SJSA1 (cell line): ENCODE results near the gene LILRB1. TPM values are rescaled to one million over a fixed set of nuclear protein-coding genes. Genes with fewer than 3 reads are reported as not detected.
"Not testable (repeated sequence)": the region's sequence is repeated elsewhere in the genome, so short reads cannot be mapped to it uniquely, and the experiment has no call there.

Experiments
- DNase-seq, 2 experiments: peaks; one replicate each; pipeline ENCODE4 v3.0.0-alpha.2; 2015 to 2020; ENCODE audit warnings: low spot score in 2 of 2, low read depth in 1 of 2
- H3K27ac ChIP-seq: fragments of 250-450 bp; sonication (Bioruptor Pico); 2 replicates; pipeline ENCODE4 v1.5.1; 2020; ENCODE audit warnings: mild to moderate bottlenecking, moderate library complexity
- H3K27me3 ChIP-seq: fragments of 250-450 bp; sonication (Bioruptor Pico); replicated peaks from 2 replicates; pipeline ENCODE4 v1.5.1; 2020; ENCODE audit warnings: mild to moderate bottlenecking, moderate library complexity
- H3K36me3 ChIP-seq: fragments of 250-450 bp; sonication (Bioruptor Pico); 2 replicates; pipeline ENCODE4 v1.5.1; 2020; ENCODE audit warnings: mild to moderate bottlenecking
- H3K4me1 ChIP-seq: fragments of 250-450 bp; sonication (Bioruptor Pico); replicated peaks from 2 replicates; pipeline ENCODE4 v1.6.1; 2021; ENCODE audit warnings: mild to moderate bottlenecking
- H3K4me3 ChIP-seq: fragments of 250-450 bp; sonication (Bioruptor Pico); 2 replicates; pipeline ENCODE4 v1.5.1; 2020; ENCODE audit warnings: mild to moderate bottlenecking
- H3K9me3 ChIP-seq: fragments of 250-450 bp; sonication (Bioruptor Pico); replicated peaks from 2 replicates; pipeline ENCODE4 v1.5.1; 2020; ENCODE audit warnings: mild to moderate bottlenecking
- total RNA-seq: library from RNA; depleted of rRNA; stranded (reverse); fragments of >200 nt; shearing (Covaris generic); gene quantifications from 2 replicates; pipeline ENCODE4 v1.2.3, GENCODE V29; 2014

LILRB1 gene
- total RNA-seq, 1 experiment from 2014 or later, result not detected

GRCh38 chr19:54609356-54609791 is 20.9 kb upstream of the LILRB1 start:
- no peak for DNase-seq
- Histone ChIP-seq H3K4me1 (no peaks in the 10 kb centered on the region), H3K4me3 (no peak overlapping the region), H3K9me3 (no peaks in the 10 kb centered on the region), H3K27me3 (no peaks in the 10 kb centered on the region), H3K27ac (no peak overlapping the region), H3K36me3 (no peaks in the 10 kb centered on the region)

DNA sequence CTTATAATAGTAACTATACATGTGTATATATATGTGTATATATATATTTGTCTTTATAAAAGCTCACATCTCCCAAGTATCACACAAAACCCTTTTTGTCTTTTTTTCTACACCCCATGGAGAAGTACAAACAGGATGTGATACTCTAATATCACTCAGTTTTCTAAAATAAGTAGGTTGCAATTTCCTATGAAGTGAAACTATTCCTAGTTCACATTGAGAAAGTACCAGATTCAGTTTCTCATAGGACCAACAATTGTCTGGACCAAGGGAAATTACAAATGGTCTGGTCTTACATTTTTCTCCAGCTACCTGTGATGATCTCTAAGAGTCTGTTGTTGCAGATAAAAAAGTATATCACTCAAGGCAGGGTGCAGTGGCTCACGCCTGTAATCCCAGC is 17.9 kb upstream of the LILRB1 start:
- H3K27me3 ChIP-seq, result no peaks in the 10 kb centered on the region
- H3K9me3 ChIP-seq, result no peaks in the 10 kb centered on the region
- no peak overlapping the region for H3K27ac ChIP-seq
- DNase-seq, result no peak
- no peaks in the 10 kb centered on the region for H3K36me3 ChIP-seq
- H3K4me1 ChIP-seq, result no peaks in the 10 kb centered on the region
- no peak overlapping the region for H3K4me3 ChIP-seq

- DNase-seq, result no peak
- H3K9me3 ChIP-seq, result no peaks in the 10 kb centered on the region
- H3K36me3 ChIP-seq, result no peaks in the 10 kb centered on the region
- peaks cover 3% of the 10 kb centered on the region; the same call in 1 of the 2 replicates for H3K27me3 ChIP-seq
- no peaks in the 10 kb centered on the region for H3K4me1 ChIP-seq
- no peak overlapping the region for H3K27ac ChIP-seq
- no peak overlapping the region for H3K4me3 ChIP-seq
These were observed 15.6 kb upstream of the LILRB1 start for GRCh38 chr19:54614726-54615125.

GRCh38 chr19:54616057-54616456 is 14.2 kb upstream of the LILRB1 start:
- Histone ChIP-seq H3K36me3 (no peaks in the 10 kb centered on the region), H3K27me3 (peaks cover 3% of the 10 kb centered on the region; the same call in 1 of the 2 replicates)

GRCh38 chr19:54616821-54617560 is 13.3 kb upstream of the LILRB1 start:
- Histone ChIP-seq H3K36me3 (no peaks in the 10 kb centered on the region), H3K27ac (no peak overlapping the region), H3K9me3 (no peaks in the 10 kb centered on the region), H3K27me3 (peaks cover 3% of the 10 kb centered on the region; the same call in 1 of the 2 replicates), H3K4me1 (no peaks in the 10 kb centered on the region), H3K4me3 (no peak overlapping the region)
- DNase-seq, result no peak

More at GRCh38 chr19:54616057-54616456, 14.2 kb upstream of the LILRB1 start:
- Histone ChIP-seq H3K4me1 (no peaks in the 10 kb centered on the region), H3K4me3 (no peak overlapping the region), H3K9me3 (no peaks in the 10 kb centered on the region), H3K27ac (no peak overlapping the region)
- no peak for DNase-seq

DNA sequence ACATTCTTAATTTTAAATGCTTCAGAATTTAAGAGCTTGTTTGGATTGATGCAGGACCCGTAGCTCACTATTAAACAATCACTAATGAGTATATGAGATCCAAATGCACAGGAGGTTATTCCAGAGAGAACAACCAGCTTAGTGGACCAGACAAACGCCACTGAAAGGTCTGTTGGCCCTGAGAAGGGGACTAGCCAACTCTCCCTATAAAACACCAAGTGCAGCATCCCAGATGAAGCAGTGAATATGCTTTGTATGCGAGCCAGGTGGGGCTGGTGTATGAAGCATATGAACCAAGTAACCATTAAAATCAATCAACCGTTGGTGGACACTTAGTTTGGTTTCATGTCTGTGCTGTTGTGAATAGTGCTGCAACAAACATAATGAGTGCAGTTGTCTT is 9.8 kb upstream of the LILRB1 start:
- H3K27me3 ChIP-seq, result peaks cover 3% of the 10 kb centered on the region; the same call in 1 of the 2 replicates
- H3K9me3 ChIP-seq, result no peaks in the 10 kb centered on the region
- H3K4me1 ChIP-seq, result no peaks in the 10 kb centered on the region
- no peaks in the 10 kb centered on the region for H3K36me3 ChIP-seq
- no peak overlapping the region for H3K4me3 ChIP-seq
- H3K27ac ChIP-seq, result no peak overlapping the region
- no peak for DNase-seq

- no peak overlapping the region for H3K4me3 ChIP-seq
- no peaks in the 10 kb centered on the region for H3K4me1 ChIP-seq
- H3K9me3 ChIP-seq, result no peaks in the 10 kb centered on the region
- H3K27me3 ChIP-seq, result peaks cover 3% of the 10 kb centered on the region; the same call in 1 of the 2 replicates
- no peaks in the 10 kb centered on the region for H3K36me3 ChIP-seq
- H3K27ac ChIP-seq, result no peak overlapping the region
- no peak for DNase-seq
These were observed 7.9 kb upstream of the LILRB1 start for GRCh38 chr19:54622431-54622830.

DNA sequence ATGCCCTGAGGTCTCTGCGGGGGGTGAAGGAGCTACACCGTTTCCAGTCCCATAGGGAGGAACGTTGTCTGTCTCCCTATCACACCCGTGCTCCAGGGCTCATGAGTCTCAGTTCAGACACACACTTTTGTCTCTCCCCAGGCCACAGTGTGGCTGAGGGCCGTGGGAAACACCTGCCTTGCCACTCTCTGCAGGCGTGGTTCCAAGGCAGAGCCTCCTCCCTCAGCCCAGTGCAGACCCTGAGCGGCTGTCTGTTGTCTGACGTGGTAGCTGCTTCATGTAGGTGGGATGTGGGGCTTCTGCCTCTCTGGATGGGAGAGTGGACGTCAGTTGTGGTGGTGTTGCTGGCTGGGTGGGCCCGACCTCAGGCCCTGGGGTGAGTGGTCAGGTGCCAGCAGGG is 6.0 kb upstream of the LILRB1 start:
- not testable (repeated sequence) for H3K4me3 ChIP-seq, H3K9me3 ChIP-seq, H3K27me3 ChIP-seq, DNase-seq, H3K4me1 ChIP-seq, H3K36me3 ChIP-seq, H3K27ac ChIP-seq

GRCh38 chr19:54624934-54625730 is 5.2 kb upstream of the LILRB1 start:
- not testable (repeated sequence) for H3K4me1 ChIP-seq, H3K27me3 ChIP-seq, DNase-seq, H3K9me3 ChIP-seq, H3K36me3 ChIP-seq, H3K27ac ChIP-seq, H3K4me3 ChIP-seq

DNA sequence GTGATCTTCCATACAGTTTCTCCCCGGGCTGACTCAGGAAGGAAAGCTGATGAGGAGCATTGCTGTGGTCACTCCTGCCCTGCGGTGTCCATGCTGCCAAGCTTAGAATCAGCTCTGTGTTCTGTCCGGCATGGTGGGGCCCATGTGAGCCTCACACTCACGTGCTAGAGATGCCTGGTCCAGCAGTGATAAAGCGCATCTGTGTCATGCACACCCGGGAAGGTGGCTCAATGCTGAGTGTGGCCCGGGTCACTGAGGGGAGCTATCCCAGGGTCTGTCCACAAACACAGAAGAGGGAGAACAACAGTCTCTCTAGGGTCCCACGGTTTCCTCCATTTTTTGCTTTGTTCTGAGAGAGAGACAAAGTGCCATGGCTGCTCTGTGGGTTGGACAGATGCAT is 3.5 kb upstream of the LILRB1 start:
- DNase-seq, result no peak
- H3K27ac ChIP-seq, result no peak overlapping the region
- no peak overlapping the region for H3K4me3 ChIP-seq
- no peaks in the 10 kb centered on the region for H3K9me3 ChIP-seq
- no peaks in the 10 kb centered on the region for H3K36me3 ChIP-seq
- no peaks in the 10 kb centered on the region for H3K4me1 ChIP-seq
- no peaks in the 10 kb centered on the region for H3K27me3 ChIP-seq

- H3K27ac ChIP-seq, H3K4me3 ChIP-seq, DNase-seq, H3K36me3 ChIP-seq, H3K9me3 ChIP-seq, H3K4me1 ChIP-seq, H3K27me3 ChIP-seq: not testable (repeated sequence)
These were observed 2.4 kb upstream of the LILRB1 start for GRCh38 chr19:54627912-54628311.

DNA sequence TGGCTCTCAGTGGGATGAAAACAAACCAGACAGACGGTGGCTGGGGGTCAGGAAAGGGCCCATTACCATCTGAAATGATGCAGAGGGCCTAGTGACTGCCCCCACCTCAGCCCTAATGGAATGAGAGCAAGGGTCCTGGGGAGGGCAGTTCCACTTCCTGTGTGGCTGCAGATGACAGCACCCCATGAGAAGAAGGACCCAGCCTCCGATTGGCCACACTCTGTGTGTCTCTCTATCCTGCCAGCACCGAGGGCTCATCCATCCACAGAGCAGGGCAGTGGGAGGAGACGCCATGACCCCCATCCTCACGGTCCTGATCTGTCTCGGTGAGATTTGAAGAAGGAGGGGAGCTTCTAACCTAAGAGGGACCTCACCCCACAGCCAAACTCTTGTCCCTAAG is 498 bp downstream of the LILRB1 start:
- H3K4me1 ChIP-seq, result no peaks in the 10 kb centered on the region
- H3K4me3 ChIP-seq, result no peak overlapping the region
- no peaks in the 10 kb centered on the region for H3K36me3 ChIP-seq
- no peaks in the 10 kb centered on the region for H3K9me3 ChIP-seq
- no peaks in the 10 kb centered on the region for H3K27me3 ChIP-seq
- H3K27ac ChIP-seq, result no peak overlapping the region
- no peak for DNase-seq

DNA sequence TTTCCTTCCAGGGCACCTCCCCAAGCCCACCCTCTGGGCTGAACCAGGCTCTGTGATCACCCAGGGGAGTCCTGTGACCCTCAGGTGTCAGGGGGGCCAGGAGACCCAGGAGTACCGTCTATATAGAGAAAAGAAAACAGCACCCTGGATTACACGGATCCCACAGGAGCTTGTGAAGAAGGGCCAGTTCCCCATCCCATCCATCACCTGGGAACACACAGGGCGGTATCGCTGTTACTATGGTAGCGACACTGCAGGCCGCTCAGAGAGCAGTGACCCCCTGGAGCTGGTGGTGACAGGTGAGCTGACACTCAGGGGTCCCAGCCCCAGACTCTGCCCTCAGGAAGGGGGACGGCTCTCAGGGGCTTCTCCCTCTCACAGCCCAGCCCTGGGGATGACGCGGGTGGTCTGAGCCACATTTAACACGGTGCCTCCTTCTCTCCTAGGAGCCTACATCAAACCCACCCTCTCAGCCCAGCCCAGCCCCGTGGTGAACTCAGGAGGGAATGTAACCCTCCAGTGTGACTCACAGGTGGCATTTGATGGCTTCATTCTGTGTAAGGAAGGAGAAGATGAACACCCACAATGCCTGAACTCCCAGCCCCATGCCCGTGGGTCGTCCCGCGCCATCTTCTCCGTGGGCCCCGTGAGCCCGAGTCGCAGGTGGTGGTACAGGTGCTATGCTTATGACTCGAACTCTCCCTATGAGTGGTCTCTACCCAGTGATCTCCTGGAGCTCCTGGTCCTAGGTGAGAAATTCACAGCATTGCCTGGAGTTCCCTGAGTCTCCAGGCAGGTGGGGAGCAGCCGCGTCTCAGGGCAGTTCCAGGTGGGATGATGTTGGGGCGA is 1.4 kb downstream of the LILRB1 start:
- H3K4me1 ChIP-seq, H3K36me3 ChIP-seq, H3K27me3 ChIP-seq, H3K4me3 ChIP-seq, H3K9me3 ChIP-seq, DNase-seq, H3K27ac ChIP-seq: not testable (repeated sequence)

DNA sequence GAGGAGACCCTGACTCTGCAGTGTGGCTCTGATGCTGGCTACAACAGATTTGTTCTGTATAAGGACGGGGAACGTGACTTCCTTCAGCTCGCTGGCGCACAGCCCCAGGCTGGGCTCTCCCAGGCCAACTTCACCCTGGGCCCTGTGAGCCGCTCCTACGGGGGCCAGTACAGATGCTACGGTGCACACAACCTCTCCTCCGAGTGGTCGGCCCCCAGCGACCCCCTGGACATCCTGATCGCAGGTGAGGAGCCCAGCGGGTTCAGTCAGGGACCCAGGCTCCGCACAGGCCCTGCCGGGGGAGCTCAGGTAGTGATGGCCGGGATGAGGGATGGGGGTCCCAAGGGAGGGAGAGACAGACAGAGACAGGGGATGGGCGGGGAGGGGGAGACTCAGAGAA is 2.2 kb downstream of the LILRB1 start:
- DNase-seq, H3K4me1 ChIP-seq, H3K27ac ChIP-seq, H3K27me3 ChIP-seq, H3K36me3 ChIP-seq, H3K9me3 ChIP-seq, H3K4me3 ChIP-seq: not testable (repeated sequence)
